Measurements from ENCODE around the gene SNRPB2. TPM values are rescaled to one million over a fixed set of nuclear protein-coding genes. Genes with fewer than 3 reads are reported as not detected.

The SNRPB2 gene
- total RNA-seq, 1 experiment from 2014 or later = 161 TPM

Other genes with a start within 250 kb of the SNRPB2 start
- gene KIF16B, start 156.6 kb upstream of the SNRPB2 start, total RNA-seq (2014; rRNA removed; shearing (Covaris generic)) = 2.0 and 2.6 TPM in 2 replicates
- gene OTOR, start 18.3 kb downstream of the SNRPB2 start, total RNA-seq (2014; rRNA removed; shearing (Covaris generic)) = not detected in 2 replicates